GM18502 (cell line): Measurements from ENCODE around the gene GOLGA8K.
"Not testable (repeated sequence)": the region's sequence is repeated elsewhere in the genome, so short reads cannot be mapped to it uniquely, and the experiment has no call there.

Source experiments
- ATAC-seq: cut with Tn5 transposase; IDR thresholded peaks from one replicate; pipeline ENCODE4 v1.9.1; 2021; ENCODE audit warnings: mild to moderate bottlenecking; ENCODE audit not compliant: unreplicated experiment, poor library complexity

Gene GOLGA8K, protein sequence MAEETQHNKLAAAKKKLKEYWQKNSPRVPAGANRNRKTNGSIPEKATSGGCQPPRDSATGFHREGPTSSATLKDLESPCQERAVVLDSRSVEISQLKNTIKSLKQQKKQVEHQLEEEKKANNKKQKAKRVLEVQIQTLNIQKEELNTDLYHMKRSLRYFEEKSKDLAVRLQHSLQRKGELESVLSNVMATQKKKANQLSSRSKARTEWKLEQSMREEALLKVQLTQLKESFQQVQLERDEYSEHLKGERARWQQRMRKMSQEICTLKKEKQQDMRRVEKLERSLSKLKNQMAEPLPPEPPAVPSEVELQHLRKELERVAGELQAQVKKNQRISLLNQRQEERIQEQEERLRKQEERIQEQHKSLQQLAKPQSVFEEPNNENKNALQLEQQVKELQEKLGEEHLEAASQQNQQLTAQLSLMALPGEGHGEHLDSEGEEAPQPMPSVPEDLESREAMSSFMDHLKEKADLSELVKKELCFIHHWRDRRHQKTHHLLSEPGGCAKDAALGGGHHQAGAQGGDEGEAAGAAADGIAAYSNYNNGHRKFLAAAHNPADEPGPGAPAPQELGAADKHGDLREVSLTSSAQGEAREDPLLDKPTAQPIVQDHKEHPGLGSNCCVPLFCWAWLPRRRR

DNA sequence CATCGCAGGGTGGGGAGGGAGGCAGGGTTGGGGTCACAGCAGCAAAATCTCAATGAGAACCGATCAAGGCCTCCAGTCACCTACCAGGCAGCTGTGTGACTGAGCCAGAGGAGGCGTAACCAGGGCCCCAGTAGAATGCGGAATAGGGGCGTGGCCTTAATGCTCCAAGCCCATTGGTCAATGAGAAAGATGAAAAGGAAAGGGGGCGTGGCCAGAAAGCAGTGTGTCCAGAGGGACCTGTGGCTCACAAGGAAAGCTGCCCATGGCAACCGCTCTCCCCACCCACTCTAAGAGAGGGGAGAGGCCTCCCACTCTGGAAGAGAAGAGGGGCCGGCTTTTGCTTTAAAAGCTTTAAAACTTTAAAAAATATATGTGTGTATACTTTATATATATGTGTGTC is at the start of gene GOLGA8K:
TSS of gene GOLGA8K (minus strand) at position 101 of the 400 bp plus-strand sequence. CDS start at position 3, 98 bp downstream.
- not testable (repeated sequence) for ATAC-seq

DNA sequence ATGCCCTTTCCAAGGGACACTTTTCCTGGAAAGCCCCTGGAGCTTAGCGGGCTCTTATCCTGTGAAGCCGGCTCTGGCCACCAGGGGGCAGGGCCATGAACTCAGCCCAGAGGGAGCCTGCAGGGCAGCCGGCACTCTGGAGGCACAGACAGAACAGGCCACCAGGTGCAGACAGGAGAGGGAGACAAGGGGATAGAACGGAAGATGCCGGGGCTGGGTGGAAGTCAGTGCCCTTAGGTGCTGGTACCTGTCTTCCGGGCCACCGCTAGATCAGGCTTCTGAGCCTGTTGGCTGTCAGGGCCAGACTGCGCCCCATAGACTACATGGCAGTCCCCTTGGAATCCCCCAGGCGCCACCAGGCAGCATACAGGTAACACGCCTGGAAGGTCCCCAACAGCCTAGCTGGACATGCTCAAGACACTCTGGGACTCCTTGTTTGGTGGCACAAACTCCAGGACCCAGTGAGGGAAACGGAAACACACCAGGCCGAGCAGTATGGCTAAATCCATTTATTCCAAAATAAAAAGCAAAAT is 37.4 kb upstream of the GOLGA8K start:
- ATAC-seq, result not testable (repeated sequence)

DNA sequence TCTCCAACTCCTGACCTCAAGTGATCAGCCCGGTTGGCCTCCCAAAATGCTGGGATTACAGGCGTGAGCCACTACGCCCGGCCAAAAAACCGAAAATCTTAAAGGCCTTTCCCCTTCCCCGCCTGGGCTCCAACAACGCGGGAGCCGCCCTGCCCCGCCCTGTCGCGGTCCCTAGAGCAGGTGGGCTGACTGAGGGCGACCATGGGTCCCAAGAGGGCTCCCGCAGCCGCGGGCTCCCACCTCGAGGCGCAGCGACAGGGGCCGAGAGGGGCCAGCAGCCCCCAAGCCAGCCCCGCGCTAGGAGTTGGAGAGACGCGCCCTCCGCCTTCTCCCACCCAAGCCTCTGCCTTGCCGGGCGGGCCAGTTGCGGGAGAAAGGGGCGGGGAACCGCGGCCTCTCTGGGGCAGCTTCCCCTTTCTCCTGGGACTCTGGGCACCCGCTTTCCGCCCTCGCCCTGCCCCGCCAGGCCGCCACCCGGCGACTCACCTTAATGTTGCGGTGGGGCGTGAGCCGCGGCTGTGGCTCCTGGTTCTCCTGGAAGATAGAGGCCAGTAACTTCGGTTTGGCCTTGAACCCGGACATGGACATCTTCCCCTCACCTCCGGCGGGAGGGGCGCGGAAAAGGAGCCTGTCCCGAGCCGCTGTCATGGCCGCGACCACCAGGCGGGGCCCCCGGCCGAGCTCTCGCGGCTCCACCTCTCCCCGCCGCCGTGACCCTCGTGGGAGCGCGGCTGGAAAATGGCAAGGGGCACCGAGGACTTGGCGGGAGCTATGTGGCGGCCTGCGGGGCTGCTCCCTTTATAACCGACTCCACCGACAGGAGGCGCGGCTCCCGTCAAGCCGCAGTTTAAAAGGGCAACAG is 31.2 kb upstream of the GOLGA8K start:
- not testable (repeated sequence) for ATAC-seq

DNA sequence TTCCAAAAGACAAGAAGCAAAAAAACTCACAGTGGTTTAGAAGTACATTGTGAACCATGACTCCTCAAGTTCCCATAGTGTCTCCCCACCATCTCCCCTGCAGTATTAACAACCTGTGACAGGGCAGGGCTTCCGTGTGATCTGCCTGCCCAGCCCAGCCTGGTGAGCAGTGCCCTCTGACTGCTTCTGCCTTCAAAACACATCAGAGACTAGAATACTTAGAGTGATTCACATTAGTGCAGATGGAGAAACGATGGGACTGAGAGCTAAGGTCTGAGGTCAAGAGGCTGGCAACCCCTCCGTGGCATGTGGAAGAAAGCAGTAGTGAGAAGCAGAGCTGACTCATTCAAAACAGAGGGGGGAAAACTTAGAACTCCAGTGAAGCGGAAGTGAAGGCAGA is 24.5 kb upstream of the GOLGA8K start:
- not testable (repeated sequence) for ATAC-seq

DNA sequence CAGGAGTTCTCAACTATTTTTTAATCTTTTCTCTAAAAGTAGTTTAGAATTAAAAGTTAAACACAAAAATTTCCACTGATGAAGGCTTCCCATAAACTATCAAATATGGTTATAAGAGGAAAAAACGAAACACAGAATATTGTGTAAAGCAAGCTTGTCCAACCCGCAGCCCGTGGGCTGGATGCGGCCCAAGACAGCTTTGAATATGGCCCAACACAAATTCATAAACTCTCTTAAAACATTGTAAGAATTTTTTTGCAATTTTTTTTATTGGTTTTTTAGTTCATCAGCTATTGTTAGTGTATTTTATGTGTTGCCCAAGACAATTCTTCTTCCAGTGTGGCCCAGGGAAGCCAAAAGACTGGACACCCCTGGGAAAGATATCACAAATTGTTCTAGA is 23.4 kb upstream of the GOLGA8K start:
- not testable (repeated sequence) for ATAC-seq

DNA sequence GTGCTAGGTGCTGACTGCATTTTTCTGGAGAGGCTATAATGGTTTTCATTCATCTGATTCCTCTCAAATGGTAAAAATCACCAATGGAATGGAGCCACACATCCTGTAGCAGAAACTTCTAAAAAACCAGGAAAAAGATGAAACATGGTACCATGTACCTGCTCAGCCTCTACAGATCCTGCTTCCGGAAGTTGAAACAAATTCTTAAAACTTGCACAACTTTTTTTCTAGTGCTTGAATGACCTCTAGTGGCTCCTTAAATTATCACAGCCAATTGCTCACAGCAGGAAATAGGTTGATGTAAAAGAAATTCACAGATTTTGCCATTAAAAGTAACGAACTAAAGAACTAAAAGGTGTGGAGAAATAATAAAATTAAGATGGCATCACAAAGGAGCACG is 4.8 kb upstream of the GOLGA8K start:
- ATAC-seq, result not testable (repeated sequence)

DNA sequence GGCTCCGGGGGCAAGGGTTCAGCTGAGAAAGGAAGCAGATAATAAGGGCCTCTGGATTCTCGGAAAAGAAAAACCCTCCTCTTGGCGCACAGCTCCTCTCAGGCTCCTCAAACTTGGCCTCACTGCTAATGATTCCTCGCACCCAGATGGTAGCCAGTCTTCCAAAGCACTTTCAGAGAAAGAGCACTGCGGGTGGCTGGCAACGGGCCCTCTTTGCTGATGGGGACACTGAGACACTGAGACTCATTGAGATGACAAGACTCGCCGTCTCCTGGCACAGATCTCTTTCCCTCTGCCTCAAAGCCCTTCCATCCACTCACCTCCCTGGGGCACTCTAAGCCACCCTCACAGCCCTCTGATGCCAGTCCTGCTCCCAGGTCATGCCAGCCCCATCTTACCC is 6.6 kb downstream of the GOLGA8K start:
- not testable (repeated sequence) for ATAC-seq

DNA sequence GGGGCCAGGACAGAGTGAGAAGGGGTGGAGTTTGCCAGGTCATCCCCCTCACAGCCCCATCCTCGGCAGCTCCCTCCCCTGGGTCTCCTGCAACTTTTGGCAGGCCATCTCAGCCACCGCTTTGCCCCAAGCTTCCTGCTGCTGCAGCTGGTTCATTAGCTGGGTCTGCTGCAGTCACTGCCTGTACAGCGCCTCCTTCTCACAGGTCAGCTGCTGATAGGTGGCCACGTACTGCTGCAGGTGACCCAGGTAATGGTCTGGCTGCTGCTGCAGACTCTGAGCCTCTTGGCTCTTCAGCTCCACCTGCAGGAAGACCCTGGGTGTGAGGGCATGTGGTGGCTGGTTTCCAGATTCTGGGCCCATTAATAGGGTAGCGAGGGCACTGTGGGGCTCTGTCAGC is 8.3 kb downstream of the GOLGA8K start:
- not testable (repeated sequence) for ATAC-seq

DNA sequence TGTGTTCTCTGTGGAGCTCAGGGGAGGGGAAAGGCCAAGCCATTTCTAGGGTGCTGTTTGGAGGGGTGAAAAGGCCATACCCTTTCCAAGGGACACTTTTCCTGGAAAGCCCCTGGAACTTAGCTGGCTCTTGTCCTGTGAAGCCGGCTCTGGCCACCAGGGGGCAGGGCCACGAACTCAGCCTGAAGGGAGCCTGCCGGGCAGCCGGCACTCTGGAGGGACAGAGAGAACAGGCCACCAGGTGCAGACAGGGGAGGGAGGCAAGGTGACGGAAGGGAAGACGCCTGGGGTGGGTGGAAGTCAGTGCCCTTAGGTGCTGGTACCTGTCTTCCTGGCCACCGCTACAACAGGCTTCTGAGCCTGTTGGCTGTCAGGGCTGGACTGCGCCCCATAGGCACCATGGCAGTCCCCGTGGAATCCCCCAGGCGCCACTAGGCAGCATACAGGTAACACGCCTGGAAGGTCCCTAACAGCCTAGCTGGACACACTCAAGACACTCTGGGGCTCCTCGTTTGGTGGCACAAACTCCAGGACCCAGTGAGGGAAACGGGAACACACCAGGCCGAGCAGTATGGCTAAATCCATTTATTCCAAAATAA is 14.9 kb downstream of the GOLGA8K start:
- ATAC-seq, result not testable (repeated sequence)

DNA sequence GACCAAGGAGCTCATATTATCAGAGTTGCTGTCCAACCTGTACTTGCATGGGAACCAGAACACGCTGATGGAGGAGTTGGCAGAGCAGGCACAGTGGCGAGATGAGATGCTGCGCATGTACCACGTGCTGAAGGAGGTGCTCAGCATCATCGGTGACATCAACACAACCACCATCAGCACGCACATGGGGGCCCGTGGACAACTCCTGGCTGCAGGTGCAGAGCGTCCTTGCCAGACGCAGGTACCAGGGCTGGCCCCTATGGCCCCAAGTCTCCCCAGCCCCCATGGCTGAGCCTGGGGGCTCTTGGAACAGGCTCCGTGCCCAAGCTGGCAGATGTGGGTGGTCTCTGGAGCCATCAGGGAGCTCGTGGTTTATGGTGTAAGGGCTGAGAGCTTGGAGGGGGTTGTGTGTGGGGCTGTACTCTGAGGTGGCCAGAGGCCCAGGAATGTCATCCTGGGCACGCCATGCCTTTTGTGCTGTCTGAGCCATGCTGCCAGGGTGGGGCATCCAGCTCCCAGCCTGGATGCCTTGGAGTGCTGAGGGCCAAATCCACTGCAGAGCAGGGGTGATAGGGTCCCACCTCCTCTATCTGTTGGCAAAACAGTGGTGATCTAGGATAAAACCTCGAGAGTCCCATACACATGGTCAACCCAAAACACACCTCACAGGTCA is 17.1 kb downstream of the GOLGA8K start:
- ATAC-seq, result not testable (repeated sequence)

DNA sequence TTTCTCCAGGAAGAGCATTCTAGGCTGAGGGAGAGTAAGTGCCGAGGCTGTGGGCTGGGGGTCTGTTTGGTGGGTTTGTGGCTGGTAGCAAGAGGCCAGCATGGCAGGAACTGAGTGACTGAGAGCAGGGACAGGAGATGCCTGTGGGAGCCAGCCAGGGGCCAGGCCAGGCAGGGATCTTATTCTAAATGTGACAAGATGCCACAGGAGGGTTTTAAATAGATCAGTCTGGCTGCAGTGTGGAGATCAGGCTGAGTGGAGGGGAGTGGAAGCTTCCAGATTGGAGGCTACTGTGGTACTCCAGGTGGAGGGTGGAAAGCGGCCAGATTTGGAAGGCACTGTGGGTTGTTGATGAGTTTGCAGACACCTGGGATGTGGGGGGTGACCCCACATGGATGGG is 28.9 kb downstream of the GOLGA8K start:
- not testable (repeated sequence) for ATAC-seq

DNA sequence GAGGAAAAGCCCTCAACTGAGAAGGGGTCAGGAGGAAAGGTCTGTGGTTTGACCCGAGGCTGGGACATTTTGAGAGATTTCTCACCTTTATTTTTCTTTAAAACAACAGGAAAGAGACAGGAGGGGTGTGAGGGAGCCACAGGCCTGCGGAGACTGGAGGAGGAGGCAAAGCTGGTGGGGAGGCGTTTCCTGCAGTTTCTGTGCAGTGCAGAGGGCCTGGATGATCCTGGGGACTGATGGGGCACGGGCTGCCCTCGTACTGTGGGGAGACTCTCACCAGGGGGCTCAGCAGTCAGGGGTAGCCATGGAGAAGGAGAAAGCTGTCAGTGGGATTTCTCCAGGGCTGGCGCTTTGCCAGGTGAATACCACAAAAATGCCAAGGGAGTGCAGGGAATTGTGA is 29.4 kb downstream of the GOLGA8K start:
- ATAC-seq, result not testable (repeated sequence)

DNA sequence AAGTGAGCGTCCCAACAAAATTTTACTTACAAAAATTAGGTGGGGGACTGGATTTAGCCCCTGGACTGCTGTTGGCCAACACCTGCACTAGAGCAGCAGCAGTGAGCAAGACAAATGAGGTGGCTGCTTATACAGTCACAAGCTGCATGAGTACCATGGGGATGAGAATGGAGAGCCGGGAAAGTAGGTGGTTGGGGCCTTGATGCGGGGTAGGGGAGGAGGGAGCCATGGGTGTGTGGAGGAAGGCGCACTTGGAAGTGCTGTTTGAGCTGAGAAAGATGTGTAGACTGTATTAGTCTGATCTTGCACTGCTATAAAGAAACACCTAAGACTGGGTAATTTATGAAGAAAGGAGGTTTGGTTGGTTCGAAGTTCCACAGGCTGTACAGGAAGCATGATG is 31.0 kb downstream of the GOLGA8K start:
- ATAC-seq, result not testable (repeated sequence)

DNA sequence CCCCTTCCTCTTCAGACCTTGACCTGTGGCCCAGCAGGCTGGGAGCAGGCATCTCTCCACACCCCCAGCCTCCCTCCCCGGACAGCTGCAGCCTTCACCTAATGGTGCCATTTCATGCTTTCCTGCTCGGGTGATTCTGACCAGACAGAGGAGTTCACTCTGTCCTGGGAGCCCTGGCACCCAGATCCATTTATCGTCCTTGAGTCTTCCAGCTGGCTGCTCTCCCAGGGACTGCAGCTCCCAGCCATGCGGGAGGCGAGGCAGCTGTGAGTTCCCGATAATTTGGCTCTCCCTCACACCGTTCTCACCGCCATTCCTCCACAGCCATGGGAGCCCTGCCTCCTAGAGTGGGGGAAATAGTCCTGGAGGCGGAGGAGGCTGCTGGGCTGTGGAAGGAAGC is 32.6 kb downstream of the GOLGA8K start:
- not testable (repeated sequence) for ATAC-seq

DNA sequence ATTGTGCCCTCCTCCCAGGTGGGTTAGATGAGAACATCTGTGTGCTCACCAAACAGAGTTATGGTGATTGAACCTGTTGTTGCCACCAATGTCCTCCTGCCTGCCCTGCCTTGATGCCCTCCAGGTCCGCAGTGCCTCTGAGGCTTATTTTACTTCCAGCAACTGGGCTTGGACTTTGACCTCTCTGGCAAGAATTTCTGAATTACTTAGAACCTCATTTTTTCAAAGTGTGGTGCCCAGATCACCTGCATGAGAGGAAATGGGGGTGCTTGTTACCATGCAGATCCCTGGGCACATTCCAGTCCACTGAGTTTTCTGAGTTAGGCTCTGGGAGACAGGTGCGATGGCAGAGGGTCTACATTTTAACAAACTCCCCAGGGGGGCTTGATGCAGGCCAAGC is 33.0 kb downstream of the GOLGA8K start:
- not testable (repeated sequence) for ATAC-seq

DNA sequence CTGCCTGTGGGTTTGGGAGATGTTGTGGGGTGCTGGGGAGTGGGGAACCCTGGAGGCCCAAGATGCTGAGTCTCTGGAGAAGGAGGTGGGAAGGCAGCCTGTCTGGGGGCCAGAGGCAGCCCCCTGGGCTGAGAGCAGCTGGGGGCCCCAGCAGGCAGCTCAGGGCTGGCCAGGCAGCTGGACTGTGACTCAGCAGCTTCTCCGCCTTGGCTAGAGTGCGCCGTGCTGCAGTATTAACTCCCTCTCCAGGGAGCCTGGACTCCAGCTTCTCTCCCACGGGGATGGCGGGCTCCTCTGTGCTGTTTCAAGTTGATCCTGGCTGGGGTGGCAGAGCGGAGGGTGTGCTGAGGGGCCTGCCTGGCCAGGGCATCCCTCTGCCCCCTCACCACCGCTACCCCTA is 36.6 kb downstream of the GOLGA8K start:
- not testable (repeated sequence) for ATAC-seq

DNA sequence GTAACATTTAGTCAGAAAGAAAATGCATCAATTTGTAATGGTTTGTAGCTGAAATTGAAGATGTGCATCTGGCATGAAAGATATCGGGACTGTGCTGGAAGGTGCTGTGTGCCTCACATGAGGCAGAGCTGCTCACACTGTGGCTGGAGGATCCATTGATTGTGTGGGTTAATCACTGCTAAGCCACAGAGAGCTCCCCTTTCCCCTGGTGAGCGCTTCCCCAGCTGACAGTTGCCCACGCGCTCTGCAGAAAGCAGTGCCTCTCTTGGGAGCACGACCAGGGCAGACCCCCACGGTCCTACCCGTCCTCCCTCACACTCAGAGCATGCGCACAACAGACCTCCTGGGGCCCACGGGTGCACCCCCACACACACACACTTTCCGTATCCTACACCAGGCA is 37.1 kb downstream of the GOLGA8K start:
- not testable (repeated sequence) for ATAC-seq

DNA sequence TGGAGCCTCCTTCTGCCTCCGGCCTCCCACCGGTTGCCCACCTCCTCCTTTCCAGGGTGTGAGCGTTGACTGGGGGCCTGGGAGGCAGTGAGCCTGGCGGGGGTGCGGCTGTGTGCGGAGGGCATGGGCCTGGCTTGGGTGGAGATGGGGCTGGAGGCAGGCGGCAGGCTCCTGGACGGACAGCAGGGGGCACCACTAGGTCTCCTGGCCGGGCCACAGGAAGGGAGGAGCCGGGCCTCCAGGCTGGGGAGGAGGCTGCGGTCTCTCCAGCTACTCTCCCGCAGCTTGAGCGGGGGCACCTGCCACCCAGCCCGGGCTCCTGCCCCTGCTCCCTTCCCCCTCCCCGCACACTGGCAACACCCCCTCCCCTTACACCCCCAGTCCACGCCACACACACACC is 38.1 kb downstream of the GOLGA8K start:
- not testable (repeated sequence) for ATAC-seq

DNA sequence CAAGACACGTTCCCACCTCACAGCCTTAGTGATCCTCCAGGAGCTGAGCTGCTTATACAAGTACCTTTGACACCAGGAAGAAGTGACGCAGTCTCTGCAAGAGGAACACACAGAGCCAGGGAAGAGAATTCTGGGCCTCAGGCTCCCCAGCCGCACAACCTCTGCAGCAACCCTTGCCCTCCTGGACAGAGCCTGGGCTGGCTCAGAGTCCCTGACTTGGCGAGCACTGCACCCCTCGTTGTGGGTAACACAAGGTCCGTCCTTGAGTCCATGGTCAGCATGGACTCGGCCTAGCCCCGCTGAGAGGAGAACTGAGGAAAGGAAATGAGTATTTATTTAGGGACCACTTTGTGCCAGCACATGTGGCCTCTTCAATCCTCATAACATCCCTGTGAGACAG is 39.6 kb downstream of the GOLGA8K start:
- ATAC-seq, result not testable (repeated sequence)
